Omental fat pad (tissue), 4 donors: ENCODE results near the gene HADH. TPM values are rescaled to one million over a fixed set of nuclear protein-coding genes. Genes with fewer than 3 reads are reported as not detected.

ENCODE experiments used
- ATAC-seq: fragments of 150-250 bp; one replicate; pipeline ENCODE4 v1.9.1; 2016; ENCODE audit warnings: mild to moderate bottlenecking, moderate library complexity; ENCODE audit not compliant: low FRiP score
- DNase-seq: peaks from one replicate; pipeline ENCODE4 v3.0.0-alpha.2; 2019; ENCODE audit warnings: low spot score
- CTCF ChIP-seq, 3 donors: fragments of 450-650 bp; IDR thresholded peaks; one replicate each; pipeline ENCODE4 v1.5.1; 2016 to 2017; ENCODE audit warnings: antibody characterized with exemption in 3 of 3, mild to moderate bottlenecking in 3 of 3, moderate library complexity in 2 of 3
- total RNA-seq, 4 donors: library from RNA; depleted of rRNA; stranded (reverse); fragments of >200 nt; gene quantifications; one replicate each; pipeline ENCODE4 v1.1.0, GENCODE V29; 2016

Gene HADH
- total RNA-seq, 4 donors from 2014 or later = 80.2 to 154 (median 119) TPM

GRCh38 chr4:108072300-108072699, 82.6 kb downstream of the HADH start:
- ATAC-seq = no peak
- TF ChIP-seq CTCF (IDR thresholded peaks at IDR 0.05) = no peak
- no peak for DNase-seq

GRCh38 chr4:108078024-108078733, 88.5 kb downstream of the HADH start:
- ATAC-seq = no peak
- no peak for TF ChIP-seq CTCF (IDR thresholded peaks at IDR 0.05)

GRCh38 chr4:108080747-108081146, 91.1 kb downstream of the HADH start:
- ATAC-seq (no peak), DNase-seq (no peak)
- TF ChIP-seq CTCF (IDR thresholded peaks at IDR 0.05) = no peak

More at GRCh38 chr4:108078024-108078733, 88.5 kb downstream of the HADH start:
- DNase-seq = no peak

- ATAC-seq (no peak), DNase-seq (no peak)
- no peak for TF ChIP-seq CTCF (IDR thresholded peaks at IDR 0.05)
These were observed 91.6 kb downstream of the HADH start for GRCh38 chr4:108081256-108081655.

Other genes starting within 250 kb of the HADH start
- 100 to 1,000 TPM in 2 of 4 donors, 10 to 100 TPM in 2; 20.2 to 473 (median 149) TPM for gene SGMS2, start 165.0 kb upstream of the HADH start, total RNA-seq
- gene CYP2U1, start 58.3 kb upstream of the HADH start, total RNA-seq = 10 to 100 TPM in 3 of 4 donors, 1 to 10 TPM in 1; 9.2 to 15.6 (median 14.4) TPM
- gene LEF1, start 179.0 kb downstream of the HADH start, total RNA-seq = 1 to 10 TPM; 2.2 to 8.3 (median 3.7) TPM